Keratinocyte (primary cell): ENCODE results near the gene RCSD1. TPM values are rescaled to one million over a fixed set of nuclear protein-coding genes. Genes with fewer than 3 reads are reported as not detected.

Experiments used
- DNase-seq: peaks from one replicate; pipeline ENCODE4 v3.0.0-alpha.2; 2011; ENCODE audit warnings: low read depth, missing footprints, low spot score
- FAIRE-seq: peaks from 2 replicates; lab custom pipeline; 2011; peaks lifted over from hg19 to GRCh38; lab: Jason Lieb, UNC
- H2AFZ ChIP-seq: 2 replicates; pipeline ENCODE4 v1.6.0; 2012; ENCODE audit warnings: low read length, control low read depth, inconsistent platforms; ENCODE audit not compliant: control insufficient read depth
- H3K27ac ChIP-seq: 2 replicates; pipeline ENCODE4 v1.5.1; 2011; ENCODE audit warnings: low read length; ENCODE audit not compliant: control insufficient read depth, insufficient read depth
- H3K27me3 ChIP-seq: 3 replicates; pipeline ENCODE4 v1.6.0; 2011; ENCODE audit warnings: low read length; ENCODE audit not compliant: control insufficient read depth, insufficient read depth; ENCODE audit errors: extremely low read depth
- H3K36me3 ChIP-seq, 2 experiments: 2 replicates in 1 of 2; 3 replicates in 1 of 2; pipeline ENCODE4 v1.5.1; 2011; ENCODE audit warnings: low read length in 2 of 2, mild to moderate bottlenecking in 1 of 2; ENCODE audit not compliant: control insufficient read depth in 2 of 2, insufficient read depth in 2 of 2; ENCODE audit errors: extremely low read depth in 1 of 2
- H3K4me1 ChIP-seq: 3 replicates; pipeline ENCODE4 v1.5.1; 2011; ENCODE audit warnings: low read length; ENCODE audit not compliant: control insufficient read depth, insufficient read depth; ENCODE audit errors: extremely low read depth
- H3K4me2 ChIP-seq: 3 replicates; pipeline ENCODE4 v1.6.0; 2011; ENCODE audit warnings: low read depth, low read length; ENCODE audit not compliant: control insufficient read depth, insufficient read depth; ENCODE audit errors: extremely low read depth
- H3K4me3 ChIP-seq, 3 experiments: fragments of 200-600 bp in 1 of 3; sonication (generic) in 1 of 3; 2 replicates in 2 of 3; 3 replicates in 1 of 3; pipeline ENCODE4 v1.5.1; 2011 to 2016; ENCODE audit warnings: low read length in 3 of 3, mild to moderate bottlenecking in 3 of 3, control low read depth in 2 of 3, inconsistent platforms in 1 of 3, low read depth in 1 of 3, mixed read lengths in 1 of 3, mixed run types in 1 of 3, moderate library complexity in 1 of 3; ENCODE audit not compliant: control insufficient read depth in 2 of 3, insufficient read depth in 2 of 3; ENCODE audit errors: extremely low read depth in 1 of 3
- H3K79me2 ChIP-seq: 2 replicates; pipeline ENCODE4 v1.6.0; 2012; ENCODE audit warnings: low read length; ENCODE audit not compliant: control insufficient read depth, insufficient read depth
- H3K9ac ChIP-seq: 3 replicates; pipeline ENCODE4 v1.6.0; 2011; ENCODE audit warnings: low read length; ENCODE audit not compliant: control insufficient read depth, insufficient read depth; ENCODE audit errors: extremely low read depth
- H3K9me1 ChIP-seq: 3 replicates; pipeline ENCODE4 v1.6.0; 2011; ENCODE audit warnings: low read length; ENCODE audit not compliant: control insufficient read depth, insufficient read depth; ENCODE audit errors: extremely low read depth
- H3K9me3 ChIP-seq: 2 replicates; pipeline ENCODE4 v1.5.1; 2012; ENCODE audit warnings: low read depth, low read length; ENCODE audit not compliant: control insufficient read depth
- H4K20me1 ChIP-seq: 3 replicates; pipeline ENCODE4 v1.6.0; 2011; ENCODE audit warnings: low read length; ENCODE audit not compliant: control insufficient read depth, insufficient read depth; ENCODE audit errors: extremely low read depth
- CTCF ChIP-seq, 3 experiments: IDR thresholded peaks in 1 of 3; conservative IDR thresholded peaks in 1 of 3; optimal IDR thresholded peaks in 1 of 3; 2 replicates in 2 of 3; 3 replicates in 1 of 3; pipeline versions ENCODE3 to v1.5.1; 2011; ENCODE audit warnings: low read length in 3 of 3, mild to moderate bottlenecking in 3 of 3, moderate library complexity in 2 of 3, control low read depth in 1 of 3, inconsistent platforms in 1 of 3; ENCODE audit not compliant: insufficient read depth in 2 of 3; ENCODE audit errors: extremely low read depth in 1 of 3
- EZH2 ChIP-seq: IDR thresholded peaks from one replicate; pipeline ENCODE4 v1.6.1; 2012; ENCODE audit warnings: inconsistent platforms, mild to moderate bottlenecking, low read length, moderate library complexity
- dilution Hi-C: fragments of 300-500 bp; cut with MboI; formaldehyde crosslinking; loops from one replicate; pipeline ENCODE4 v1.7.0; 2020; ENCODE audit warnings: low sequenced_read_pairs; ENCODE audit not compliant: extremely low pct_ligation_motif_present
- polyA plus RNA-seq, 5 experiments: library from polyadenylated mRNA; depleted of rRNA in 3 of 5; stranded (reverse) in 3 of 5; stranded (forward) in 1 of 5; unstranded in 1 of 5; fragments of >200 nt; gene quantifications; 1 replicate in 1 of 5; 2 replicates in 3 of 5; 3 replicates in 1 of 5; pipeline versions ENCODE4 v1.2.1 to v1.2.3, GENCODE V29; 2011 to 2012; ENCODE audit warnings: missing spikeins in 2 of 5, low read depth in 1 of 5, low replicate concordance in 1 of 5

The RCSD1 gene
- polyA plus RNA-seq, 1 donor (not counting 4 experiments of a cell fraction or from before 2014, with no cell fraction given): 0.03 TPM

GRCh38 chr1:167716000-167716271 is 85.9 kb downstream of the RCSD1 start:
- peak overlapping the region; percentile 29 to 91 (median 86) for H3K4me3 ChIP-seq
- DNase-seq (no peak), FAIRE-seq (no peak)
- peak overlapping the region; percentile 85 for H3K27ac ChIP-seq
- peak overlapping the region; percentile 98 for H3K9ac ChIP-seq
- no peaks in the 10 kb centered on the region for H3K9me1 ChIP-seq
- no peaks in the 10 kb centered on the region for H3K36me3 ChIP-seq
- no peak for TF ChIP-seq EZH2
- no peak for TF ChIP-seq CTCF (optimal IDR thresholded peaks at IDR 0.05 in 1 of 3, IDR thresholded peaks at IDR 0.05 in 1 of 3, conservative IDR thresholded peaks at IDR 0.05 in 1 of 3; ENCODE audit: extremely low read depth in 1 of 3, insufficient read depth in 2 of 3, low read length in 3 of 3)
- H3K27me3 ChIP-seq: no peaks in the 10 kb centered on the region
- H3K4me2 ChIP-seq: peak overlapping the region; percentile 94
- H3K4me1 ChIP-seq: peaks cover 14% of the 10 kb centered on the region
- H3K79me2 ChIP-seq: no peaks in the 10 kb centered on the region
- dilution Hi-C loops: no loop called here
- H4K20me1 ChIP-seq: no peaks in the 10 kb centered on the region
- peak overlapping the region; percentile 95 for H2AFZ ChIP-seq
- no peaks in the 10 kb centered on the region for H3K9me3 ChIP-seq

GRCh38 chr1:167717351-167717750 is 87.3 kb downstream of the RCSD1 start:
- H3K79me2 ChIP-seq: peaks cover 6% of the 10 kb centered on the region
- H3K36me3 ChIP-seq: no peaks in the 10 kb centered on the region
- TF ChIP-seq CTCF (optimal IDR thresholded peaks at IDR 0.05 in 1 of 3, IDR thresholded peaks at IDR 0.05 in 1 of 3, conservative IDR thresholded peaks at IDR 0.05 in 1 of 3; ENCODE audit: extremely low read depth in 1 of 3, insufficient read depth in 2 of 3, low read length in 3 of 3) (no peak), EZH2 (no peak)
- no peaks in the 10 kb centered on the region for H3K9me3 ChIP-seq
- H3K4me2 ChIP-seq: no peak overlapping the region
- DNase-seq: no peak
- H3K4me1 ChIP-seq: peaks cover 19% of the 10 kb centered on the region
- no peak overlapping the region for H3K27ac ChIP-seq
- no peaks in the 10 kb centered on the region for H4K20me1 ChIP-seq
- H2AFZ ChIP-seq: no peak overlapping the region
- H3K27me3 ChIP-seq: no peaks in the 10 kb centered on the region
- no peaks in the 10 kb centered on the region for H3K9me1 ChIP-seq
- H3K9ac ChIP-seq: no peak overlapping the region
- no peak for FAIRE-seq
- no peak overlapping the region for H3K4me3 ChIP-seq
- dilution Hi-C loops: no loop called here
